Mucosa of descending colon (tissue), 3 donors: ENCODE results near the gene ARID1B. TPM values are rescaled to one million over a fixed set of nuclear protein-coding genes. Genes with fewer than 3 reads are reported as not detected.

Source experiments
- ATAC-seq: fragments of 200-7000 bp; cut with Tn5 transposase; one replicate; pipeline ENCODE4 v1.9.1; 2020; ENCODE audit warnings: mild to moderate bottlenecking, moderate library complexity
- DNase-seq, 3 donors: peaks; one replicate each; pipeline ENCODE4 v3.0.0-alpha.2; 2020
- H3K36me3 ChIP-seq: fragments of 200-600 bp; one replicate; pipeline ENCODE4 v1.8.0; 2021; ENCODE audit warnings: low read depth, mild to moderate bottlenecking
- H3K4me1 ChIP-seq: fragments of 200-600 bp; one replicate; pipeline ENCODE4 v1.8.0; 2021; ENCODE audit warnings: low read depth, mild to moderate bottlenecking
- H3K4me3 ChIP-seq: fragments of 200-600 bp; one replicate; pipeline ENCODE4 v1.8.0; 2021; ENCODE audit warnings: mild to moderate bottlenecking
- H3K9me3 ChIP-seq: fragments of 200-600 bp; one replicate; pipeline ENCODE4 v1.8.0; 2021; ENCODE audit warnings: mild to moderate bottlenecking
- CTCF ChIP-seq: fragments of 200-600 bp; IDR thresholded peaks from one replicate; pipeline ENCODE4 v1.8.0; 2022; ENCODE audit warnings: antibody characterized with exemption, mild to moderate bottlenecking
- intact Hi-C, 2 donors: fragments of 100-400 bp; cut with DNase I in 1 of 2; cut with micrococcal nuclease in 1 of 2; formaldehyde crosslinking; loops; one replicate each; pipeline versions ENCODE4 v1.11.0 to v1.11.1; 2022; cut with DNase I, micrococcal nuclease
- total RNA-seq, 3 donors: library from RNA; stranded (reverse); fragmentation: NEBNext Ultra II Directional in 2 of 3; extraction: Animal tissue kit (Norgen Biotek cat#: 25700) in 2 of 3; gene quantifications; one replicate each; pipeline versions ENCODE4 v1.2.1 to v1.2.4, GENCODE V29; 2021 to 2023
- donor health status: DM: no; HTN: no; CAD: no; lungs with moderate emphysema.
- donor health status: DM: no; HTN: no; CAD: no.
- donor health status: DM: no; HTN: yes; CAD: no.

Gene ARID1B
- total RNA-seq, 3 donors from 2014 or later: 71.8 to 102 (median 101) TPM

DNA sequence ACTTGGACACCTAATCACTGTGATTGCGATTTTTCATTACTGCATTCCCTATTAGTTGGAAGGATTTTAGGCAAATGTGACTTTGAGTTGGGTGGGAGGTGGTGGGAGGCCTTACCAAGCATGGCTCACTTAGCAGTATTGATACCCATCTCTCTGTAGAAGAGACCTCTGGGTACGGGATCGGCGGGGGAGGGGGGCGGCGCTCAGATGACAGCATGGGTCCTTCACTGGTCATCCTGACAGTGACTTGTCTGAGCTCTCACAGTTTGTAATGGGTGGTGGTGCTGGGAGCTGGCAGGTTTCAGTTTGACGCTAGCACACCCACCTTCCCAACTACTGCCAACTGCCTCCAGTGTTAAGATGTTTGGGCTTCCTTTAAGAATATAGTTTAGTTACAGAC lies 231.4 kb downstream of the ARID1B start:
- Histone ChIP-seq H3K4me3 (no peak overlapping the region), H3K4me1 (no peaks in the 10 kb centered on the region), H3K9me3 (no peaks in the 10 kb centered on the region), H3K36me3 (no peaks in the 10 kb centered on the region)
- TF ChIP-seq CTCF: no peak
- ATAC-seq: no peak
- no peak for DNase-seq
- intact Hi-C loops: no loop called here

GRCh38 chr6:157012355-157012754 lies 235.2 kb downstream of the ARID1B start:
- no peaks in the 10 kb centered on the region for H3K9me3 ChIP-seq
- DNase-seq: no peak
- no peak for ATAC-seq
- no peak overlapping the region for H3K4me3 ChIP-seq
- intact Hi-C loops: no loop called here
- no peaks in the 10 kb centered on the region for H3K36me3 ChIP-seq
- H3K4me1 ChIP-seq: no peaks in the 10 kb centered on the region
- no peak for TF ChIP-seq CTCF

GRCh38 chr6:157013649-157014304 lies 236.6 kb downstream of the ARID1B start:
- no peak overlapping the region for H3K4me3 ChIP-seq
- H3K4me1 ChIP-seq: no peaks in the 10 kb centered on the region
- TF ChIP-seq CTCF: no peak
- intact Hi-C loops: no loop called here
- DNase-seq: no peak
- H3K36me3 ChIP-seq: no peaks in the 10 kb centered on the region
- no peaks in the 10 kb centered on the region for H3K9me3 ChIP-seq
- ATAC-seq: no peak

DNA sequence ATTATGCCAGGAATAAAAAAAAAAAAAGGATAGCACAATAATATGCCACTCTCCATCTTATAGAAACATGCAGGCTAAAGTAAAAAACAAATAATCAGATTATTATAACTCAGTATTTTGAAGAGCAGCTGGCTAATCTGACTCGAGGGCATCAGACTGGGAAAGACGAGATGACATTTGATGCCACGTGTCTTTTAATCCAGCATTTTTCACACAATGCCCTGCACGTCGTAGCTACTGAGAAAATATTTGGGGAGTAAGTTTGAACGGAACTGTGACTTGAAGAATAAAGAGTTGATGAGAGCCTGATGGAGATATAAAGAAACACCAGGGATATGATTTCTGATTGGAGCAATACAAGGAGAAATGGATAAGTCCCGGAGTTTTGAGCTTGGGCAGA lies 237.7 kb downstream of the ARID1B start:
- no peak for TF ChIP-seq CTCF
- ATAC-seq (no peak), DNase-seq (no peak)
- intact Hi-C loops: no loop called here
- no peaks in the 10 kb centered on the region for H3K4me1 ChIP-seq
- no peaks in the 10 kb centered on the region for H3K36me3 ChIP-seq
- no peaks in the 10 kb centered on the region for H3K9me3 ChIP-seq
- H3K4me3 ChIP-seq: no peak overlapping the region

- H3K4me3 ChIP-seq: no peak overlapping the region
- no peak for TF ChIP-seq CTCF
- no peak for ATAC-seq
Measured at GRCh38 chr6:157017022-157017421, 239.8 kb downstream of the ARID1B start.

DNA sequence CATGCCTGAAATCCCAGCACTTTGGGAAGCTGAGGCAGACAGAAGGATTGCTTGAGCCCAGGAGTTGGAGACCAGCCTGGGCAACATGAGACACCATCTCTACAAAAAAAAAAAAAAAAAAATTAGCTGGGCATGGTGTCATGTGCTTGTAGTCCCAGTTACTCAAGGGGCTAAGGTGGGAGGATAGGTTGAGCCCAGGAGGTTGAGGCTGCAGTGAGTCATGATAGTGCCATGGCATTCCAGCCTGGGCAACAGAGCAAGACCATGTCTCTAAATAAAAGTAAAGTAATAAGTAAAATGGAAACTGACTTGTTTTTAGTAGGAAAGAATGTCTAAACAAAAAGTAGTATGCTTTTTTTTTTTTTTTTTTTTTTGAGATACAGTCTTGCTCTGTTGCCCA lies 240.7 kb downstream of the ARID1B start:
- H3K36me3 ChIP-seq: peaks cover 6% of the 10 kb centered on the region
- ATAC-seq (no peak), DNase-seq (no peak)
- TF ChIP-seq CTCF: no peak
- H3K9me3 ChIP-seq: no peaks in the 10 kb centered on the region
- H3K4me1 ChIP-seq: peaks cover 8% of the 10 kb centered on the region
- no peak overlapping the region for H3K4me3 ChIP-seq
- intact Hi-C loops: no loop called here

More at GRCh38 chr6:157017022-157017421, 239.8 kb downstream of the ARID1B start:
- H3K36me3 ChIP-seq: no peaks in the 10 kb centered on the region
- no peaks in the 10 kb centered on the region for H3K9me3 ChIP-seq
- no peaks in the 10 kb centered on the region for H3K4me1 ChIP-seq
- intact Hi-C loops: no loop called here
- no peak for DNase-seq
